GM04504 (cell line): ENCODE data around the gene HDAC5.
"Not testable (repeated sequence)": the region's sequence is repeated elsewhere in the genome, so short reads cannot be mapped to it uniquely, and the experiment has no call there.

Experiments used
- DNase-seq: peaks from one replicate; pipeline ENCODE4 v3.0.0-alpha.2; 2012; ENCODE audit warnings: low read depth

Gene HDAC5

DNA sequence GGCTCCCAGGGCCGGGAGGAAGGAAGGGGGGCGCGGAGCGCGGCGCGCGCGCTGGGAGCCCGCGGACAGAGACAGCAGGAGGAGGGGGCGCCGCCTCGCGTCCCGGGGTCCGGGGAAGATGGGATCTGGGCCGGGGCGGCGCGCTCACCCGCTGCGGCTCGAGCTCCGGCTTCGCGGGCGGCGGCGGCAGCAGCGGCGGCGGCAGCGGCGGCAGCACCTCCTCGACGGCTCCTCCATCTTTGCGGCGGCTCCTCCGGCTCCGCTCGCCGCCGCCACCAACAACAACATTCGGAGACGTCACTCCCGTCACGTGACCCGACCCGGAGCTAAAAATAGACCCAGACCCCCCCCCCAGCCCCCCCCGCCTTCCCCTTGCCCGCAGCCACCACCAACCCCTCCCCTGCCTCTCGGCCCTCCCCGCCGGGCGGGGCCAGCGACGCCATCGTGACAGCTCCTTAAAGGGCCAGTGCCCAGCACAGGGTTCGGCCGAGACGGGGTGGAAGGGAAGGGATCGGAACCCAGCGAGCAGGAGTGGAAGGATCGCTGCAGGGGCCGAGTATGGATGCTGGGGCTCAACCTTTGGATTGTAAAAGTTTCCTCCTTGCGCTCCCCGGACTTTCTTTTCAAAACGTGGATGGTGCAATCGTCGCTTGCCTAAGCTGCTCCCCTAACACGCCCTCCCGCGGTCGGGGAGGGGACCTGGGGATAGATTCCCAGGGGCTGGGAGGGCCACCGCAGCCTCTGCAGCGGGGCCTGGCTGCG is at the start of gene HDAC5:
TSS of gene HDAC5 (minus strand) at position 286 of the 762 bp plus-strand sequence. CDS start 6,126 bp downstream, outside the sequence.
- DNase-seq: peak; percentile 89

DNA sequence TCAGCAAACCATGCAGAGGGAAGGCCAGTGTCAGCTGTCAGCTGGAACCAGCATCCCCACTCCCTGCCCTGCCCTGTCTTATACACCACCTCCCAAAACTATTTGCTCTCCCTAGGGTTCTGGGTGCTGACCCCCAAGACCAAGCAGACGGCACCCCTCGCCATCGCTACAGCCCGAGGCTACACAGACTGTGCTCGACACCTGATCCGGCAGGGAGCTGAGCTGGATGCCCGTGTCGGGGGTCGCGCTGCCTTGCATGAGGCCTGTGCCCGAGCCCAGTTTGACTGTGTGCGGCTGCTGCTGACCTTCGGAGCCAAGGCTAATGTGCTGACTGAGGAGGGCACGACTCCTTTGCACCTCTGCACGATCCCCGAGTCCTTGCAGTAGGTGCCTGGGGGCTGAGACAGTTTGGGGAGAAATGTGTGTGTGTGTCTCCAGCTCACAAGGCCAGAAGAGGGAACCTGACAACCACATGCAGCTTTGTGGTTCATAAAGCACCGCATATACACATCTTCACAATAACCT is 48.6 kb upstream of the HDAC5 start:
- DNase-seq: no peak

DNA sequence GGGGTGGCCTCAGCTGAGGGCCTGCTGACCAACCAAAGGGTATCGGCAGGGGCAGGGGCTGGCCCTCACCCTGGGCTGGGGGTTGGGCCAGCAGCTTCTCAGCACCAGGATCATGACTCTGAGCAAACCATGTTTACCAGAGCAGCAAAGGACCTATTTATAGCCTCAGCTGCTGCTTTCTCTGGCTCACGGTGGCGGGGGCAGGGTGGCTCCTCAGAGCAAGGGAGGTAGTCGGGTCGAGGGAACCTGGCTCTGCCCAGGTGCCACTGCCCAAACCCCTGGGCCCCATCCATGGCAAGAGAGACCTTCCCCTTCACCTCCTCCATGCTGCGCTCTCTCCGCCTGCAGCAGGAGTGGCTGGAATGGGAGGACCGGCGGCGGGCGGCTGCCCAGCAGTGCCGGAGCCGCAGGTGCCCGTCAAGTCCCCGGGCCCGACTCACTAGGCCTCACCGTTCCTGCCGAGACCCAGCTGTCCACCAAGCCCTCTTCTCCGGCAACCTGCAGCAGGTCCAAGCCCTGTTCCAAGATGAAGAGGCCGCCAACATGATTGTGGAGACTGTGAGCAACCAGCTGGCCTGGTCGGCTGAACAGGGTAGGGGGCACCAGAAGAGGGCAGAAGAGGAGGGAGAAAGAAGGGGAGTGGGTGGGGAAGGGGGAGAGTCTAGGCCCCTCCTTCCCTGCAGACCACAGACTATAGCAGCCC is 47.2 kb upstream of the HDAC5 start, which contains the start of gene ASB16:
TSS of gene ASB16 (plus strand) at position 206 of the 703 bp plus-strand sequence. CDS start at position 292, 86 bp downstream.
- no peak for DNase-seq

DNA sequence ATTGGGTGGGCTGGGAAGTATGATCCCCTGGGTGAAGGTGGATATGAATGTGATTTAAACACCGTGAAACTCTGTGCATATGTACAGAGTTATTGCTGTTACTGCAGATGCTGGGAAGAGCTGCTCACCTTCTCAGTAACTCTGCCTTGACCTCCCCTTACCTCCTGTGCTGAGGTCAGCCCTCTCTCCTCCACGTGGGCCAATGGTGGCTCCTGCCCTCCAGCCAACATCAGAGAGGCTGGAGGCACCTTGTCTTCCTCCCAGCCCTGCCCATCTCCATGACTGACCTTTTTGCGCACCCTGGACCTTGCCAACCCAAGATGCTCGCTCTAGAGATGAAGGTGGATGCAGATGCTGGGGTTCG is 46.7 kb upstream of the HDAC5 start:
- DNase-seq: no peak

DNA sequence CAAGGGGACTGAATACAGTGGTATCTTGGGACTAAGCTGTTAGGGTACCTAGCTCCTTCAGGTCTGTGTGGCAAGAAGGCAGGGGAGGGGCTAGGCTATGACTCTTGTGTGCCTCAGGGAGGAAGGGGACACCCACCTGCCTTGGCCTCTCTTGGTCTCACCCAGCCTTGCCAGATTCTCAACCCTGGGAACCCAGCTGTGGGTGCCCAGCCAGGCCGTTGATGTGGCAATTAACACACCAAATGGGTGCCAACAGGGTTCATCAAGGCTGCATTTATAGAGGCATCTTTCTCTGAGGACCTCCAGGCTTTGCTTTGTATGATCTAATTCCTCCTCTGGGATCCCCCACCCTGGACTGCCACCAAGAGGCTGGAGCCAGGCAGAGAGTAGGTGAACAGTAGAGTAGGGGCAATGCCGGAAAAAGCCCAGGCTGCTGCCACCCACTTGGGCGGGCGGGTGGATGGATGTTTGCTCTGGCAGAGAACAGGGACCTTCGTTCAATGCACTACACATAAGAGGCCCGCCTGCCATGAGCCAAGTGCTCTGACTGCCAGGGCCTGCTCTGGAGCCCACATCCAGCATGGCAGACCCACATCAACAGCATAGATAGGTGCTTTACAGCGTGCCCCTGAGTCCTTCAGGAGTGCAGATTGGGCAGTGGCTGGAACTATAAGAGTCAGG is 43.9 kb upstream of the HDAC5 start:
- no peak for DNase-seq

DNA sequence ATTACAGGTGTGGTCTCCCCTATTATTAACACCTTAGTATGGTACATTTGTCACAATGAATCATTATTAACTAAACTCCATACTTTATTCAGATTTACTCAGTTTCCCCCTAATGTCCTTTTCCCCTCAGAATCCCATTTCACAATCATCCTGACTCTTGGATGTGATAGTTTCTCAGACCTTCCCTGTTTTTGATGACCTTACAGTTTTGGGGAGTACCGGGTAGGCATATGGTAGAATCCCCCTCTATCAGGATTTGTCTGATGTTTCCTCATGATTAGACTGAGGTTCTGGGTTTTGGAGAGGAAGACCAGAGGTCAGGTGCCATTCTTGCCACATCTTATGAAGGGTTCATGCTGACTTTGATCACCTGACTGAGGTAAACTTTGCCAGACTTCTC is 41.0 kb upstream of the HDAC5 start:
- no peak for DNase-seq

DNA sequence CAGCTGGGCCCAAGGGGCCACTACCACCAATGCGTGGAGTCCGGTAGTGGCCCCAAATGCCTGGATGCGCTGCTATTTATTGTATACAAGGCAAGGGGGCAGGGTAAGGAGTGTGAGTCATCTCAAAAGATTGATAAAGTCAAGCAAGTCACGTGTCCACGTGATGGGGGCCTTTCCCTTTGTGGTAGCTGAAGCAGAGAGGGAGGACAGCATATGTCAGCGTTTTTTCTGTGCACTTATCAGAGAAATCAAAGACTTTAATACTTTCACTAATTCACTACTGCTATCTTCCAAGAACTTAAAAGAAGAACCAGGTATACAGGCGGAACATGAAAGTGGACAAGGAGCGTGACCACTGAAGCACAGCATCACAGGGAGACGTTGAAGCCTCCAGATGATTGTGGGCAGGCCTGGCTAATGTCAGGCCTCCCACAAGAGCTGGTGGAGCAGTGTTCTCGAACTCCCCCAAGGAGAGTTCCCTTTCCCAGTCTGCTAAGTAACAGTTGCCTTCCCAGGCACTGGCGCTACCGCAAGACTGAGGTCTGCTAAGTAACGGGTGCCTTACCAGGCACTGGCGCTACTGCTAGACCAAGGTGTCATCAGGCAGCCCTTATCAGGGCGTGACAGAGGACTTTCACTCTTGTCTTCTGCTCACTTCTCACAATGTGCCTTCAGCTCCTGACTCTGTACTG is 36.2 kb upstream of the HDAC5 start:
- no peak for DNase-seq

DNA sequence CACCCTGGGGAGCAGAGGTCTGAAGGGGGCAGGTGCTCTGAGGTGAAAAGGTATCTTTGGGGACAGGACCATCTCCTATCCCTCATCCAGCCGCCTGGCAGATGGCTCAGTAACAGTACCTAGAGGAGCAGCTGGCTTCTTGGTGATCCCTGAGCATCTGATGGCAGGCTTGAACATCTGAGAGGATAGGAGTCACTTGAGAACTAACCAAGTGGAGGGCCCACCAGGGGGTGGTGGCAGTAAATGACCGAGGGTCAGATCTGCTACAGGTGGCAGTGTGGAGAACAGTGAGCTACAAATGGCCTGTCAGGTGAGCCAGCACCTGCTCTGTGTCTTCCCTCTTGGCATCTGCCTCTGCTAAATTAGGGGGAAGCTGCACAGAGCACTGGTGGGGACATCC is 32.0 kb upstream of the HDAC5 start:
- no peak for DNase-seq

DNA sequence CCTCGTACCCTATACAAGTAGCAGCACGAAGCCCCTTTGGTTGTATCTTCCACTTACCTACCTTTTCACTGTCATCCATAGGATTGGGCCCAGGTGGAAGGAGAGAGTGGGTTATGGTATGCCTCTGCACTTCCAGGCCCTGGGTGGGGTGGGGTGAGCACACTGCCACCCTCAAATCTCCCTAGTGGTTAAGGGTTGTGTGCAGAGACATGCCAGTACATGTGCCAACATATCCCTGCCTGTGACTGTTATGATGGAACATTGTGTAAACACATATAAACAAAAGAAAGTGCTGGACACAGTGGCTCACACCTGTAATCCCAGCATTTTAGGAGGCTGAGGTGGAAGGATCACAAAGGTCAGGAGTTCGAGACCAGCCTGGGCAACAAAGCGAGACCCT is 29.4 kb upstream of the HDAC5 start:
- DNase-seq: no peak

DNA sequence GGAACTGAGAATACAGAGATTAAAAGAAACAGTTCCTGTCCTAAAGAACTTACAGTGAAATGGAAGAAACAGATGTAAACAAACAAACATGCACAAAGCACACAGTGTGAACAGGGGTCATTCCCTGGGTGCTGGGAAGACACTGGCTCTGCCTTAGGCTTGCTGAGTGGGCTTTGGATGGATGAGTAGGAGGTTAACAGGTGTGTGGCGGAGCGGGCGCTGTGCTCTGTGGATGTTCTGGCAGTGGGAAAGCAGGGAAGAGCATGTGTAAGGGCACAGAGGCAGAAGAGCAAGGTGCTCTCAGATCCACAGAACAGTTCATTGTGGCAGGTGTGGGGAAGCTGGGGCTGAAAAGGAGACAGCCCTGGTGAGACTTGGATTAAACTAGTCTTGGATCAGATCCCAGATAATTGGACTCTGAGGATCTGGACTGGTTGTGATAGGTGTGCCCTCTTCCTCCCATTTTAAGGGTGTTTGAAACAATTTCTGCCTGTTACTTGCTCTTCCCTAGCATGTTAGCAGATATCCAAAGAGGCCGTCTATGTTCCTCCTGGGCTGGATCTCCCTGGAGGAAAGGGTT is 26.4 kb upstream of the HDAC5 start:
- DNase-seq: no peak

DNA sequence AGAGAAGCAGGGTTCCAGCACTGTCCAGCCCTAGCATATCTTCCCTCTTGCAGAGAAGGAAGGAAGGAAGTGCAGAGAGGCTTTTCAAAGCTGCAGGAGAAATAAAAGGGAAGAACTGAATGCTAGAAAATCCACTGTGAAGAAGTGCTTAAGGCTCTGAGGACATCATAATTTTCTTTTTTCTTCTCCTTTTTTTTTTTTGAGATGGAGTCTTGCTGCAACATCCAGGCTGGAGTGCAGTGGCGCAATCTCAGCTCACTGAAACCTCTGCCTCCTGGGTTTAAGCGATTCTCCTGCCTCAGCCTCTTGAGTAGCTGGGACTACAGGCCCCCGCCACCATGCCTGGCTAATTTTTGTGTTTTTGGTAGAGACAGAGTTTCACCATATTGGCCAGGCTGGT is 25.6 kb upstream of the HDAC5 start:
- DNase-seq: not testable (repeated sequence)

DNA sequence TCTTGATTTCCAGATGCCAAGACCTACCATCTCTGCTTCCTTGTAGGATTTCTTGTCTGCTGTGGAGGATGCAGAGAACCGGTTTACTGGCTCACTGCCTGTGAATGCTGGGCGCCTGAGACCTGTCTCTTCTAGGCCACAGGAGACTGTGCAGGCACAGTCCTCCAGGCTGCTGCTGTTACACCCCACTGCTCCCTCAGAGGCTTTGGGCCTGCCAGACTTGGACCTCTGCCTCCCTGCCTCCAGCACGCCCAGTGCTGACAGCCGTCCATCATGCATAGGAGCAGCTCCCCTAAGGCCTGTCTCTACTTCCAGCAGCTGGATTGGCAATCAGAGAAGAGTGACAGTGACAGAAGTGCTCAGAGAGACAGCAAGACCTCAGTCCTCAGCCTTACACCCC is 24.4 kb upstream of the HDAC5 start:
- no peak for DNase-seq

DNA sequence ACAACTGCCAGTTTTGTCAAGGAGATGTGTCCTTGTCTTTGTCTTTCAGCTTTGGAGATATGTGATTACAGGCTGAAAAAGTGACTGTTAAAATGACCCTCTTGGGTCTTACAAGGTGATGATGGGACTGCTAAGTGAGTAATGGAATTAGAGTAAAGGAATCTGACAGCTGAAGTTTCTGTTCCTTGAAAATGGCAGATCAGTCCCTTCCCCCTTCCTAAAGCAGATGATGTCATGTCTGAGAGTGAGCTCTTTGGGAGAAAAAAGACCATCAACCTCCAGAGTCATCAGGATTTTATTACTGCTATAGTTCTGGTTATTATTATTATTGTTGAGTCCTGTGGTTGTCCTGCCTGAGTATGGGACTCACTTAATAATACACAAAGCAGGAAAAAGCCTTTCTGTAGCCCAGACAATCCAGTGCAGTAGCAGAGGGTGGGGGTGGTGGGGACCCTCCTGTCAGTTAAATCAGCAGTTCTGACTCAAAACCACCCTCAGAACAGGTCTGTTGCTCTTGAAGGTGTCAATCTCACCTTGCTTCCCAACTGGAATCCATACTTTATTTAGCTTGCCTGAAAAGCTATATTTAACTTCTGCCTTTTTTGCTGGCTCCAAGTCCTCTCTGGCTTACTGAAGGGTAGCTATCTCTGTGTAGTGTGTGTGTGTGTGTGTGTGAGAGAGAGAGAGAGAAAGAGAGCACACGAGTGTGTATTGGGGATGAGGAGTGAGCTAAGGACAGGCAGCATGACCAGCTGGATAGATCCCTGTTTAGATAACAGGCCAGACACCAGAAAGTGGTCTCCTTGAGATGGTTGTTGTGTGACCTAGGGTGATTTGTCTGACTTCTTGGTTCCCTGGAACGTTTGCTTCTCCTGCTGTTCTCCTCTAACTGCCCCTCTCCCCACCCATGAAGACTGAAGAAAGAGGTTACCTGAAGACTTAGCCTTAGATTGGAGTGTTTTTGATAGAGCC is 23.2 kb upstream of the HDAC5 start:
- no peak for DNase-seq

DNA sequence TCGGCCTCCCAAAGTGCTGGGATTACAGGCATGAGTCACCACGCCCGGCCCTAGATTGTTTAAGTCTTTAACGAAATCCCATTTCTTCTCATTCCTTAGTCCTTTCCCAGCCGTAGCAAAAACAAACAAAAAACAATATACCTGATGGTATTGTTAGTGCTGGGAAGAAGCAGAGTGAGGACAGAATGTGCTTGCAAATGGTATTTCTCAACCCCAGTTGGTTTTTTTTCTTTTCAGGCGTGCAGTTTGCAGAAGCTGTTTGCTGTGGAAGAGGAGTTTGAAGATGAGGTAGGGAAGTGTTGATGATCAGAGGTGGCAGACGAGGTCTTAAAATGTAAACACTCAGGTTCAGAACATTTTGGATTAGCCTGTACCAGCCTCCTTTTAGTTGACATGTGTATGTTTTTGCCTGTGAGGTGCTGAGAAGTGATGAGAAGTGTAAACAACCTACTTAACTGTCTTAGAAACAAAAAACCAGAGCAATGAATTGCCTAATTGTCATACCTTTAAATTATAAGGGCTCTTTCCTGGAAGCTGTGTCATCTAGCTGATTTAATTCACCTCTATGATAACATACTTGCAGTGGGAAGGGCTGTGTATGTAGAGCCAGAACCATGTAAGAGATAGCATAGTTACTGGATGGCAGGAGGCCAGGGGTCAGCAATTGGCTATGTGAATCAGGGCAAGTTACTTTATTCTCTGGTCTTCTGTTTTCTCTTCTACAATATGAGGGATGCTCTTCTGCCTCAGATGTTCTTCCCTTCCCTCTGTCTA is 21.7 kb upstream of the HDAC5 start:
- DNase-seq: no peak

DNA sequence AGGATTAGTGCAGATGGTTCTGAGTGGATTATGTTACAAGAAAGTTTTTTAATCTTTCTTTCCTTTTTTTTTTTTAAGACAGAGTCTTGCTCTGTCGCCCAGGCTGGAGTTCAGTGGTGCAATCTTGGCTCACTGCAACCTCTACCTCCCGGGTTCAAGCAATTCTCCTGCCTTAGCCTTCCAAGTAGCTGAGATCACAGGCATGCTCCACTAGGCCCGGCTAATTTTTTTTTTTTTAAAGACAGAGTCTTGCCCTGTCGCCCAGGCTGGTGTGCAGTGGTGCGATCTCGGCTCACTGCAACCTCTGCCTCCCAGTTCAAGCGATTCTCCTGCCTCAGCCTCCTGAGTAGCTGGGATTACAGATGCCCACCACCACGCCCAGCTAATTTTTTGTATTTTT is 20.5 kb upstream of the HDAC5 start:
- not testable (repeated sequence) for DNase-seq

DNA sequence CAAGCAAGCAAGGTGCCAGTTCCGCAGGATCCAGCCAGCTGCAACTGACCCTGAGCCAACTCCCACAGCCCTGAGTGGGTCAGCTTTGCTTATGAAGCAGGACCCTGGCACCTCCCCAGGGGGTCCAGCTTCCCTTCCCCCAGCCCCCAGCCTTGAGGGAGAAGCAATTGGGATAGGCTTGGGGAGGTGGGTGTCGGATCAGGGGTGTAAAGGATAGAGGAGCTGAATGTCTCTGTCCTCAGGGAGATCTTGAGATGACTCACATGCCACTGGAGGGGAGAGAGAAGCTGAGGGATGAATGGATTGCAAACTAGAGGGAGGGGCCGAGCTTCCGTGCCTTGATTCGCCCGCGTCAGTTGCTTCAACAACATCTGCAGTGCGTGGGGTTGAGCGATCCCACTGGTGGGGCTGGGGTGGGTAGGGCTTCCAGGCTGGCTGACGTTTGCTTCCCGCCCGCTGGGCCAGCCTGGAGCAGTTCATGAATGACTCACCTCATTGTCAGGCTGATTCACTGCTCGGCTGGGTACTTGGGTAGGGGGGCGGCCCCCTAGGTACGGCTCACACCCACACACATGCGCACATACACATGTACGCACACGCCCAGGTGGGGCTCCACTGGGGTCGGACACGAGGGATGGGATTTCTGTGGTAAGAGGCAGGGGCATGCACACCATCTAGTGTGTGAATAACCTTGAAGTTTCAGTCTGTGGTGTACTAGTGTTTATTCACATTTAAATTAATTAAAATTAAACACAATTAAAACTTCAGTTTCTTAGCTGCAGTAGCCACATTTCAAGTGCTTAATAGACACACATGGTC is 14.7 kb upstream of the HDAC5 start:
- peak; percentile 98 for DNase-seq

DNA sequence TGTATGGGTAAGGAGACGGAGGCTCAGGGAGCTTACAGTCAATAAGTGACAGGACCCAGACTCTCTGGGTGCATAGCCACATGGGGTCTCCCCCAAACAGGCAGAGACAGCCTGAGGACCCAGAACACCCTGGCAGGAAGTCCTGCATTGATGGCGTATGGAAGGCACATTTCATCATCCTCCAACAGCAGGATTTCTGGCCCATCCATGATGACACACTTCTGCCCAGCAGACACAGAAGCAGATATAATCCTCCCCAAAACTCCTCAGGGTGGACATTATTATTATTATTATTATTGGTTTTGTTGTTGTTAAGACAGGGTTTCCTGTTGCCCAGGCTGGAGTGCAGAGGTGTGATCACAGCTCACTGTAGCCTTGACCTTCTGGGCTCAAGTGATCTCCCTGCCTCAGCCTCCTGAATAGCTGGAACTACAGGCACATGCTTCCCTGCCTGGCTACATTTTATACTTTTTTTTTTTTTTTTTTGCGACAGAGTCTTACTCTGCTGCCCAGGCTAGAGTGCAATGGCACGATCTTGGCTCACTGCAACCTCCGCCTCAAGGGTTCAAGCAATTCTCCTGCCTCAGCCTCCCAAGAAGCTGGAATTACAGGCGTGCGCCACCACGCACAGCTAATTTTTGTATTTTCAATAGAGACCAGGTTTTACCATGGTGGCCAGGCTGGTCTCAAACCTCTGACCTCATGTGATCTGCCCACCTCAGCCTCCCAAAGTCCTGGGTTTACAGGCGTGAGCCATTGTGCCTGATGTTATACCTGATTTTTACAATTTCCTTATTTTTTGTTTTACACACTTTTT is 11.5 kb upstream of the HDAC5 start:
- DNase-seq: no peak

DNA sequence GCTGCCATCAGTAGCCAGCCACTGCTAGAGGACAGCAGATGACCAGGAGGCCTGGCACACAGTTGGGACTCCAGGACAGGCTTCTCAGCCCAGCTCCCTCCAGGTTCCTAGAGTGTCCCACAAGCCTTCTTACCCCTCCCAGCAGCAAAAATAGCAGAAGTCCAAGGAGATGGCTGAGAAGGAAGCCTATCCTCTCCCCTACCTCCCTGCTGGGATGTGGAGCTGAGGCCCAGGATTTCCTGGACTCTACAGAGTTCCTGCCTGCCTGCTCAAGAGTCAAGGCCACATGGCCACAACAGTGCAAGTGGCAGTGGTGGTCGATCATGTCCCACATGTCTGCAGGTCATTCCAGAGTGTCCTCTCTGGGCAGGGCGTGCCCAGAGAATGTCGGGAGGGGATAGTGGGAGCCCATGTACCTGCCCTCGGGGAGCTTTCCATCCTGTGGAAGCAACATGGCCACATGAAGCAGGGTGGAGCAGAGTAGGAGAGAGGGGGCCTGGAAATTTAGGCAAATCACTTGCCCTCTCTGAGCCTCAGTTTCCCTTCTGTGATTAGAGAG is 10.6 kb upstream of the HDAC5 start:
- no peak for DNase-seq
